Upper lobe of right lung (tissue), 1 donor: ENCODE results near the gene SYNRG. TPM values are rescaled to one million over a fixed set of nuclear protein-coding genes. Genes with fewer than 3 reads are reported as not detected.
A peak's percentile ranks its signal among the peaks of the same experiment; 100 is the strongest.

ENCODE experiments used
- ATAC-seq: fragments of 200-7000 bp; cut with Tn5 transposase; one replicate; pipeline ENCODE4 v1.9.1; 2020; ENCODE audit warnings: mild to moderate bottlenecking, moderate library complexity
- DNase-seq: peaks from one replicate; pipeline ENCODE4 v3.0.0-alpha.2; 2020
- H3K27ac ChIP-seq: fragments of 200-600 bp; one replicate; pipeline ENCODE4 v1.8.0; 2022
- H3K27me3 ChIP-seq: fragments of 200-600 bp; one replicate; pipeline ENCODE4 v1.8.0; 2022; ENCODE audit warnings: mild to moderate bottlenecking
- H3K36me3 ChIP-seq: fragments of 200-600 bp; one replicate; pipeline ENCODE4 v1.8.0; 2022
- H3K4me1 ChIP-seq: fragments of 200-600 bp; one replicate; pipeline ENCODE4 v1.8.0; 2022
- H3K4me3 ChIP-seq: fragments of 200-600 bp; one replicate; pipeline ENCODE4 v1.8.0; 2022; ENCODE audit warnings: mild to moderate bottlenecking
- H3K9me3 ChIP-seq: fragments of 200-600 bp; one replicate; pipeline ENCODE4 v1.8.0; 2022
- intact Hi-C: fragments of 100-400 bp; cut with DNase I; formaldehyde crosslinking; loops from one replicate; pipeline ENCODE4 v1.11.0; 2022
- total RNA-seq: library from RNA; stranded (reverse); fragmentation: NEBNext Ultra II Directional; extraction: Animal tissue kit (Norgen Biotek cat#: 25700); gene quantifications from one replicate; pipeline ENCODE4 v1.2.1, GENCODE V29; 2021
- TF ChIP-seq, protein P1 (sequence below): fragments of 200-600 bp; IDR thresholded peaks from one replicate; pipeline ENCODE4 v1.8.0; 2022; ENCODE audit warnings: antibody characterized with exemption
- donor health status: DM: no; HTN: yes; CAD: no; lungs with severe emphysema.

Gene SYNRG
- total RNA-seq, 1 donor from 2014 or later, result 50.0 TPM

DNA sequence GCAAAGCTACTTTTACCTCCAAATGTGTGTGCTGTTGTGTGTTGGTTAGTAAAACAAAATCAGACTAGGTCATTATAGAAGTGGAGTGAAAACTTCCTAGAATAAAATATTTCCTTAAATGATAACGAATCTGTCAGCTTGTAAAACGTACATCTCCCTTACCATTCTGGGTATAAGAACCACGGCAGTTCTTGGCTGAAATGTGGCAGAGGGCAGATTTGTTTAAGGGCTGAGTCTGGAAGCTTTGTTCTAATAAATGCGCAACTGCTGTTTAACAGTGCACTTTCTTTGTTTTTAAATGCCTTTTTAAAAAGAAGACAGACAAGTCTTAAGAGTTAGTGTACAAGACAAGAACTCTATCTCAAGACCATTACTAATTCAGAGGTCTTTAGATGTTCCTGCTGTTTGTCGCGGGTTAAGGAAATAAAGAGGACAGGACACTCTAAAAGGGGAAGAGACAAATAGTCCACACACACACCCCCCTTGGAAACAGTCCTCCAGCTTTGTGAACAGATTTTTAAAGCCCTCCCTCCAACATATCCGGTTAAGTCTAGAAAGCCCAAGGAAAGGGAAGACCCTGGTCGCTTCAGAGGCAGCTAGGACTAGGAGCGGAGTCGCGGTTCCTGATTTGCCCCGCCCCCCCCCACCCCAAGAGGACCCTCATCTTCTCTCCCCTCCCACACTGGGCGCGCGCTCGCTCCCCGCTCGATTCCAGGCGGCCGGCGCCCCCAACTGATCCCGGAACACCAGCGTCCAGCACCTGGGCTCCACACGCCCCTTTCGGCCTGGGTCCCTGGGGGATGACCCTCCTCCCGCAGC is 658 bp downstream of the SYNRG start:
- Histone ChIP-seq H3K27me3 (no peaks in the 10 kb centered on the region), H3K4me3 (peak overlapping the region; percentile 92), H3K36me3 (peaks cover 14% of the 10 kb centered on the region), H3K27ac (peak overlapping the region; percentile 92), H3K4me1 (peaks cover 6% of the 10 kb centered on the region), H3K9me3 (no peaks in the 10 kb centered on the region)
- DNase-seq (no peak), ATAC-seq (peak; percentile 46)
- TF ChIP-seq, protein P1, sequence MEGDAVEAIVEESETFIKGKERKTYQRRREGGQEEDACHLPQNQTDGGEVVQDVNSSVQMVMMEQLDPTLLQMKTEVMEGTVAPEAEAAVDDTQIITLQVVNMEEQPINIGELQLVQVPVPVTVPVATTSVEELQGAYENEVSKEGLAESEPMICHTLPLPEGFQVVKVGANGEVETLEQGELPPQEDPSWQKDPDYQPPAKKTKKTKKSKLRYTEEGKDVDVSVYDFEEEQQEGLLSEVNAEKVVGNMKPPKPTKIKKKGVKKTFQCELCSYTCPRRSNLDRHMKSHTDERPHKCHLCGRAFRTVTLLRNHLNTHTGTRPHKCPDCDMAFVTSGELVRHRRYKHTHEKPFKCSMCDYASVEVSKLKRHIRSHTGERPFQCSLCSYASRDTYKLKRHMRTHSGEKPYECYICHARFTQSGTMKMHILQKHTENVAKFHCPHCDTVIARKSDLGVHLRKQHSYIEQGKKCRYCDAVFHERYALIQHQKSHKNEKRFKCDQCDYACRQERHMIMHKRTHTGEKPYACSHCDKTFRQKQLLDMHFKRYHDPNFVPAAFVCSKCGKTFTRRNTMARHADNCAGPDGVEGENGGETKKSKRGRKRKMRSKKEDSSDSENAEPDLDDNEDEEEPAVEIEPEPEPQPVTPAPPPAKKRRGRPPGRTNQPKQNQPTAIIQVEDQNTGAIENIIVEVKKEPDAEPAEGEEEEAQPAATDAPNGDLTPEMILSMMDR, result no peak
- intact Hi-C loops, result no loop called here

- H3K27ac ChIP-seq, result peak overlapping the region; percentile 92
Observed at GRCh38 chr17:37607637-37608331, 1.4 kb downstream of the SYNRG start.

GRCh38 chr17:37605813-37606505 is 3.3 kb downstream of the SYNRG start:
- intact Hi-C loops, result no loop called here
- no peak overlapping the region for H3K27ac ChIP-seq
- H3K9me3 ChIP-seq, result no peaks in the 10 kb centered on the region
- no peak overlapping the region for H3K4me3 ChIP-seq
- DNase-seq, result no peak
- TF ChIP-seq, protein P1, result no peak
- ATAC-seq, result no peak
- H3K4me1 ChIP-seq, result peaks cover 10% of the 10 kb centered on the region
- H3K36me3 ChIP-seq, result no peaks in the 10 kb centered on the region
- H3K27me3 ChIP-seq, result no peaks in the 10 kb centered on the region

More at GRCh38 chr17:37607637-37608331, 1.4 kb downstream of the SYNRG start:
- intact Hi-C loops, result no loop called here
- H3K27me3 ChIP-seq, result no peaks in the 10 kb centered on the region
- no peaks in the 10 kb centered on the region for H3K9me3 ChIP-seq
- peak overlapping the region; percentile 92 for H3K4me3 ChIP-seq
- ATAC-seq, result no peak
- DNase-seq, result no peak
- peaks cover 6% of the 10 kb centered on the region for H3K36me3 ChIP-seq
- TF ChIP-seq, protein P1, result no peak
- peaks cover 9% of the 10 kb centered on the region for H3K4me1 ChIP-seq

DNA sequence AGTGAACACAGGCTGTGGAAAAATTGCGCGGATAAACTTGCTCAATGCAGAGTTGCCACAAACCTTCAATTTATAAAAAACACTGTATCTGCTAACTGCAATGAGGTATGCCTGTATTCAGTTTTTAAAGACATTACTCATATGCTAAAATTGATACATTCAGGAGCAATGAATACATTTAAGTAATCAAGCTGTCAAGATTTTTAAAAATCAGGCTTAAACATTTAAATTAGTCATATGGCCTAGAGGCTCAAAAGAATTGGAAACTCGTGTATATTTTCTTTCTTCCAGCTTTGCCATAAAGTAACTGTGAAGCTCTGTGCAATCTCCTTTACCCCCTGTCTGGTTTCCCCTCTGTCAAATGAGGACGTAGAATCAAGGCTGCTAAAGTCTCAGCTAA is 4.1 kb downstream of the SYNRG start:
- TF ChIP-seq, protein P1, result no peak
- Histone ChIP-seq H3K9me3 (no peaks in the 10 kb centered on the region), H3K4me3 (no peak overlapping the region), H3K27ac (no peak overlapping the region), H3K36me3 (peaks cover 5% of the 10 kb centered on the region), H3K27me3 (no peaks in the 10 kb centered on the region), H3K4me1 (peaks cover 10% of the 10 kb centered on the region)
- intact Hi-C loops, result no loop called here
- no peak for DNase-seq
- ATAC-seq, result no peak

GRCh38 chr17:37604556-37604955 is 4.7 kb downstream of the SYNRG start:
- ATAC-seq, result no peak
- TF ChIP-seq, protein P1, result no peak
- H3K9me3 ChIP-seq, result no peaks in the 10 kb centered on the region
- H3K36me3 ChIP-seq, result peaks cover 10% of the 10 kb centered on the region
- H3K4me3 ChIP-seq, result no peak overlapping the region
- no peak for DNase-seq
- H3K27ac ChIP-seq, result no peak overlapping the region
- intact Hi-C loops, result no loop called here
- H3K4me1 ChIP-seq, result peaks cover 10% of the 10 kb centered on the region
- no peaks in the 10 kb centered on the region for H3K27me3 ChIP-seq
